NCI-H187 treated with DMSO at 0.1 percent for 48 hours (cell line): Measurements from ENCODE around the gene ZFP14.
"Not testable (repeated sequence)": the region's sequence is repeated elsewhere in the genome, so short reads cannot be mapped to it uniquely, and the experiment has no call there.

Experiments
- DNase-seq: peaks from one replicate; lab custom pipeline; 2025; lab: John Stamatoyannopoulos, UW

Gene ZFP14

GRCh38 chr19:36330216-36330615, 48.8 kb downstream of the ZFP14 start:
- no peak for DNase-seq

GRCh38 chr19:36329534-36329933, 49.5 kb downstream of the ZFP14 start:
- DNase-seq: not testable (repeated sequence)

- DNase-seq: not testable (repeated sequence)
These were observed 52.4 kb downstream of the ZFP14 start for GRCh38 chr19:36326649-36327048.

GRCh38 chr19:36315164-36315563, 63.8 kb downstream of the ZFP14 start:
- DNase-seq: not testable (repeated sequence)

- not testable (repeated sequence) for DNase-seq
These were observed 64.9 kb downstream of the ZFP14 start for GRCh38 chr19:36314053-36314452.

GRCh38 chr19:36311098-36311760, 67.8 kb downstream of the ZFP14 start:
- DNase-seq: not testable (repeated sequence)

- DNase-seq: not testable (repeated sequence)
These were observed 68.5 kb downstream of the ZFP14 start for GRCh38 chr19:36310416-36310990.

GRCh38 chr19:36309759-36310158, 69.2 kb downstream of the ZFP14 start:
- DNase-seq: not testable (repeated sequence)

GRCh38 chr19:36309309-36309708, 69.7 kb downstream of the ZFP14 start:
- not testable (repeated sequence) for DNase-seq

GRCh38 chr19:36292317-36292716, 86.7 kb downstream of the ZFP14 start:
- not testable (repeated sequence) for DNase-seq
